ENCODE data around the gene ZFYVE9. TPM values are rescaled to one million over a fixed set of nuclear protein-coding genes. Genes with fewer than 3 reads are reported as not detected.

ZFYVE9 gene
- total RNA-seq, 1 experiment from 2014 or later, result 28.4 TPM

DNA sequence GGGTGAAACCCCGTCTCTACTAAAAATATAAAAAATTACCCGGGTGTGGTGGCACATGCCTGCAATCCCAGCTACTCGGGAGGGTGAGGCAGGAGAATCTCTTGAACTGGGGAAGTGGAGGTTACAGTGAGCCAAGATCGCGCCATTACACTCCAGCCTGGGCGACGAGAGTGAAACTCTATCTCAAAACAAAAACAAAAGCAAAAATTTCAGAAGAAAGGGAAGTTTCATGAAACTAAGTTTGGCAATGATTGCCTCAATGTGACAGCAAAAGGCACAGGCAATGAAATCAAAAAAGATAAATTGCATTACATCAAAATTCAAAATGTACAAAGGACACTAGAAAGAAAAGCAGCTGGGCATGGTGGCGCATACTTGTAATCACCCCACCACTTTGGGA is 45.7 kb upstream of the ZFYVE9 start:
- Histone ChIP-seq H3K27ac (ENCODE audit: insufficient read length, low read depth, low read length) (no peak overlapping the region), H3K79me1 (ENCODE audit: insufficient read depth, low read depth, low read length, poor library complexity, severe bottlenecking) (no peaks in the 10 kb centered on the region), H2BK15ac (ENCODE audit: low read depth, low read length) (no peak overlapping the region), H3K9ac (ENCODE audit: extremely low read depth, insufficient read length, low read length) (no peak overlapping the region), H2AK5ac (ENCODE audit: insufficient read length, low read length) (no peak overlapping the region), H3K23me2 (ENCODE audit: insufficient read length, low read depth, low read length, poor library complexity, severe bottlenecking) (no peaks in the 10 kb centered on the region), H4K8ac (replicated peaks; ENCODE audit: insufficient read length, low read depth, low read length) (no peak overlapping the region), H2AFZ (ENCODE audit: low read length) (no peak overlapping the region), H4K20me1 (ENCODE audit: control insufficient read depth, insufficient read depth, insufficient read length) (no peaks in the 10 kb centered on the region), H3T11ph (ENCODE audit: low read length) (no peak overlapping the region), H3K9me3 (ENCODE audit: control insufficient read depth, low read depth, low read length) (no peaks in the 10 kb centered on the region), H4K91ac (ENCODE audit: insufficient read length, low read depth, low read length) (no peak overlapping the region), H3K4me1 (ENCODE audit: insufficient read depth, low read length) (no peaks in the 10 kb centered on the region), H2BK120ac (ENCODE audit: low read depth, low read length, poor library complexity, severe bottlenecking) (no peak overlapping the region), H2BK12ac (ENCODE audit: insufficient read length, low read depth, low read length) (no peak overlapping the region), H3K27me3 (ENCODE audit: insufficient read depth, low read length) (no peaks in the 10 kb centered on the region), H2BK20ac (ENCODE audit: low read depth, low read length, poor library complexity, severe bottlenecking) (no peak overlapping the region), H3K56ac (ENCODE audit: insufficient read length, low read depth, low read length) (no peak overlapping the region), H3K4ac (ENCODE audit: low read depth, low read length) (no peak overlapping the region), H2BK5ac (ENCODE audit: insufficient read length, low read length) (no peak overlapping the region), H3K79me2 (ENCODE audit: insufficient read depth, low read length) (no peaks in the 10 kb centered on the region), H3K23ac (ENCODE audit: insufficient read length, low read depth, low read length) (no peak overlapping the region), H4K5ac (ENCODE audit: insufficient read length, low read depth, low read length) (no peak overlapping the region), H3K4me2 (ENCODE audit: insufficient read depth, insufficient read length, low read length) (no peak overlapping the region), H3K14ac (ENCODE audit: insufficient read depth, low read length) (no peak overlapping the region), H3K18ac (ENCODE audit: insufficient read length, low read depth, low read length) (no peak overlapping the region)
- Mint-ChIP-seq H3K9me3 (peaks cover 0 to 3% of the 10 kb centered on the region in 2 experiments; a peak in 2 of 5 replicates), H3K4me3 (no peak overlapping the region), H3K27ac (no peak overlapping the region), H3K36me3 (ENCODE audit: insufficient read depth in 1 of 3, low read depth in 3 of 3) (peaks cover 4 to 6% (median 5%) of the 10 kb centered on the region in 3 experiments), H3K4me1 (peaks cover 4 to 6% of the 10 kb centered on the region in 2 experiments; a peak in 3 of 4 replicates), H3K27me3 (ENCODE audit: low read depth) (peaks cover 7% of the 10 kb centered on the region)
- WGBS (ENCODE audit: extremely low coverage, insufficient read length, low lambda C conversion rate), result no CpG with 5 or more reads among the region's 8 CpGs
- TF ChIP-seq, protein P1, sequence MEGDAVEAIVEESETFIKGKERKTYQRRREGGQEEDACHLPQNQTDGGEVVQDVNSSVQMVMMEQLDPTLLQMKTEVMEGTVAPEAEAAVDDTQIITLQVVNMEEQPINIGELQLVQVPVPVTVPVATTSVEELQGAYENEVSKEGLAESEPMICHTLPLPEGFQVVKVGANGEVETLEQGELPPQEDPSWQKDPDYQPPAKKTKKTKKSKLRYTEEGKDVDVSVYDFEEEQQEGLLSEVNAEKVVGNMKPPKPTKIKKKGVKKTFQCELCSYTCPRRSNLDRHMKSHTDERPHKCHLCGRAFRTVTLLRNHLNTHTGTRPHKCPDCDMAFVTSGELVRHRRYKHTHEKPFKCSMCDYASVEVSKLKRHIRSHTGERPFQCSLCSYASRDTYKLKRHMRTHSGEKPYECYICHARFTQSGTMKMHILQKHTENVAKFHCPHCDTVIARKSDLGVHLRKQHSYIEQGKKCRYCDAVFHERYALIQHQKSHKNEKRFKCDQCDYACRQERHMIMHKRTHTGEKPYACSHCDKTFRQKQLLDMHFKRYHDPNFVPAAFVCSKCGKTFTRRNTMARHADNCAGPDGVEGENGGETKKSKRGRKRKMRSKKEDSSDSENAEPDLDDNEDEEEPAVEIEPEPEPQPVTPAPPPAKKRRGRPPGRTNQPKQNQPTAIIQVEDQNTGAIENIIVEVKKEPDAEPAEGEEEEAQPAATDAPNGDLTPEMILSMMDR (conservative IDR thresholded peaks at IDR 0.05), result no peak
- no peak for DNase-seq
